ENCODE data around the gene MMP24OS. TPM values are rescaled to one million over a fixed set of nuclear protein-coding genes. Genes with fewer than 3 reads are reported as not detected.

Gene MMP24OS
- total and polyA plus RNA-seq, 2 donors (not counting 3 experiments of a cell fraction or from before 2014, with no cell fraction given) = 35.1 to 55.6 TPM

DNA sequence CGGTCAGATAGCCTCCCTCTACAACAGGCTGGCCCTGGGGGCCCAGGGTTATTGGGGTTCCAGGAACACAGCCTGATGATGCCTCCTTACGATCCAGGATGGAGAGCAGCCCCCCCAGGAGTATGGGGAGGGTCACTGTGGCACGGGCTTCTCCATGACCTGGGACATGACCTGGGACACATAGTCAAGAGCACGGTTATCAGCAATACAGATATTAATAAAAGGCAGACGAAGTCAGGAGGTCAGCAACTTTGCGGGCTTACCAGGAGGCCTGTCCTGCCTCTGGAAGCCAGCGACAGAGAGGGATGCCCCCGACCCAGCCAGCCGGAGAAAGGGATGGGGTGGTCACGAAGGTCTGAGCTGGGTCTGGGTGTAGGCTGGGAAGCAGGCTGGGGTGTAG lies 795 bp downstream of the MMP24OS start:
- peak overlapping the region; percentile 11 to 80 (median 79) for H3K4me3 ChIP-seq (replicated peaks in 1 of 3; ENCODE audit: insufficient read depth in 1 of 3, low read depth in 1 of 3, low read length in 3 of 3)
- no peak overlapping the region for H2AFZ ChIP-seq (ENCODE audit: low read depth, low read length)
- peaks cover 16 to 25% of the 10 kb centered on the region in 2 experiments for H3K36me3 ChIP-seq (ENCODE audit: control insufficient read depth in 2 of 2, extremely low read depth in 1 of 2, insufficient read depth in 2 of 2, low read length in 2 of 2)
- peak overlapping the region; percentile 88 for H3K9ac ChIP-seq (replicated peaks; ENCODE audit: extremely low read depth, insufficient read depth, low read length)
- FAIRE-seq (peak; percentile 21), DNase-seq (ENCODE audit: low read depth, low spot score) (no peak)
- H3K27me3 ChIP-seq (ENCODE audit: control insufficient read depth in 2 of 2, insufficient read depth in 2 of 2, low read length in 2 of 2) = no peaks in the 10 kb centered on the region
- CTCF ChIA-PET = interaction anchor here (1.1 to 2.7 kb wide), 9 partner anchors 26 to 181 kb away, joined by 3 to 15 read pairs (median 5); no protein-coding TSS in a partner anchor
- H3K9me3 ChIP-seq (replicated peaks; ENCODE audit: control insufficient read depth, insufficient read depth, low read length) = no peaks in the 10 kb centered on the region
- peaks cover 23% of the 10 kb centered on the region for H3K79me2 ChIP-seq (ENCODE audit: control insufficient read depth, insufficient read depth, low read length)
- no peaks in the 10 kb centered on the region for H4K20me1 ChIP-seq (replicated peaks; ENCODE audit: control insufficient read depth, extremely low read depth, insufficient read depth, low read length)
- peaks cover 7% of the 10 kb centered on the region for H3K4me1 ChIP-seq (ENCODE audit: control insufficient read depth, extremely low read depth, insufficient read depth, low read length)
- POLR2A ChIA-PET = interaction anchor here (1.3 kb wide), 1 partner anchor 28 kb away, joined by 3 read pairs; no protein-coding TSS in a partner anchor
- BruUV-seq (replicated peaks) = TSS peak; percentile 45
- H3K9me1 ChIP-seq (replicated peaks; ENCODE audit: control insufficient read depth, extremely low read depth, insufficient read depth, low read length) = no peaks in the 10 kb centered on the region
- dilution Hi-C loops (cut with MboI; ENCODE audit: extremely low pct_ligation_motif_present, low sequenced_read_pairs) (no loop called here), intact Hi-C loops (cut with micrococcal nuclease) (no loop called here)
- H3K27ac ChIP-seq (ENCODE audit: insufficient read depth, low read depth, low read length) = peak overlapping the region; percentile 89
- TF ChIP-seq, protein P1, sequence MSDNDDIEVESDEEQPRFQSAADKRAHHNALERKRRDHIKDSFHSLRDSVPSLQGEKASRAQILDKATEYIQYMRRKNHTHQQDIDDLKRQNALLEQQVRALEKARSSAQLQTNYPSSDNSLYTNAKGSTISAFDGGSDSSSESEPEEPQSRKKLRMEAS (IDR thresholded peaks at IDR 0.05; ENCODE audit: insufficient read depth, insufficient read length) = no peak
- TF ChIP-seq FOS (IDR thresholded peaks at IDR 0.05; ENCODE audit: borderline replicate concordance, insufficient read depth, low read length) = no peak
- no peak for TF ChIP-seq POLR2A (IDR thresholded peaks at IDR 0.05; ENCODE audit: low read depth, low read length)
- no peak for TF ChIP-seq JUN (IDR thresholded peaks at IDR 0.05; ENCODE audit: borderline replicate concordance, insufficient read depth, insufficient read length, low read depth)
- no peak for TF ChIP-seq EZH2 (IDR thresholded peaks at IDR 0.05; ENCODE audit: borderline replicate concordance, low read depth, low read length, severe bottlenecking)
- peak overlapping the region; percentile 61 for H3K4me2 ChIP-seq (ENCODE audit: insufficient read depth, low read length)

DNA sequence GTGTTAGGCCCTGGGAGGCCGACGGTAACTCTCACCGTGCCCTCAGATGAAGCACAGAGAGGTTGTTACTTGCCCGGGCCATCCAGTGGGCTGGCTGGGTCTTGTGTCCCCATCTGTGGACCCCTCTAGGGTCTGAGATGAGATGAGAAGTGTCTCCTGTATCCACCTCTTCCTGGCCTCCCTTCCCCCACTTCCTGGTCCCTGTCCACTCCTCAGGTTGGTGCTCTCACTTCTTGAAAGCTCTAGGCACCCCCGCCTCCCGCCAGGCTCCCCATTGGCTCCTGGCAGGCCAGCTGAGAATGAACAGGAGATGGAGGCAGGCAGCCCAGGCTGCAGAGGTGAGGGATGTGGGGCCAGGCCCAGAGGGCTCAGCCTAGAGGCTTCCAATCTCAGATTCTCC lies 1.5 kb downstream of the MMP24OS start:
- H3K27ac ChIP-seq (ENCODE audit: insufficient read depth, low read depth, low read length) = peak overlapping the region; percentile 89
- peak overlapping the region; percentile 61 for H3K4me2 ChIP-seq (ENCODE audit: insufficient read depth, low read length)
- no peak overlapping the region for H3K4me3 ChIP-seq (replicated peaks in 1 of 3; ENCODE audit: insufficient read depth in 1 of 3, low read depth in 1 of 3, low read length in 3 of 3)
- H3K4me1 ChIP-seq (ENCODE audit: control insufficient read depth, extremely low read depth, insufficient read depth, low read length) = peaks cover 7% of the 10 kb centered on the region
- no peaks in the 10 kb centered on the region for H4K20me1 ChIP-seq (replicated peaks; ENCODE audit: control insufficient read depth, extremely low read depth, insufficient read depth, low read length)
- H3K36me3 ChIP-seq (ENCODE audit: control insufficient read depth in 2 of 2, extremely low read depth in 1 of 2, insufficient read depth in 2 of 2, low read length in 2 of 2) = peaks cover 16 to 25% of the 10 kb centered on the region in 2 experiments
- ChIA-PET POLR2A (no interaction called here), CTCF (interaction anchor here (0.5 to 2.7 kb wide), 4 partner anchors 90 to 180 kb away, joined by 3 to 15 read pairs (median 8); partner anchors contain the start of gene EDEM2)
- H3K27me3 ChIP-seq (ENCODE audit: control insufficient read depth in 2 of 2, insufficient read depth in 2 of 2, low read length in 2 of 2) = no peaks in the 10 kb centered on the region
- no peak overlapping the region for H2AFZ ChIP-seq (ENCODE audit: low read depth, low read length)
- dilution Hi-C loops (cut with MboI; ENCODE audit: extremely low pct_ligation_motif_present, low sequenced_read_pairs) = no loop called here
- TF ChIP-seq EZH2 (IDR thresholded peaks at IDR 0.05; ENCODE audit: borderline replicate concordance, low read depth, low read length, severe bottlenecking) = no peak
- TF ChIP-seq, protein P2, sequence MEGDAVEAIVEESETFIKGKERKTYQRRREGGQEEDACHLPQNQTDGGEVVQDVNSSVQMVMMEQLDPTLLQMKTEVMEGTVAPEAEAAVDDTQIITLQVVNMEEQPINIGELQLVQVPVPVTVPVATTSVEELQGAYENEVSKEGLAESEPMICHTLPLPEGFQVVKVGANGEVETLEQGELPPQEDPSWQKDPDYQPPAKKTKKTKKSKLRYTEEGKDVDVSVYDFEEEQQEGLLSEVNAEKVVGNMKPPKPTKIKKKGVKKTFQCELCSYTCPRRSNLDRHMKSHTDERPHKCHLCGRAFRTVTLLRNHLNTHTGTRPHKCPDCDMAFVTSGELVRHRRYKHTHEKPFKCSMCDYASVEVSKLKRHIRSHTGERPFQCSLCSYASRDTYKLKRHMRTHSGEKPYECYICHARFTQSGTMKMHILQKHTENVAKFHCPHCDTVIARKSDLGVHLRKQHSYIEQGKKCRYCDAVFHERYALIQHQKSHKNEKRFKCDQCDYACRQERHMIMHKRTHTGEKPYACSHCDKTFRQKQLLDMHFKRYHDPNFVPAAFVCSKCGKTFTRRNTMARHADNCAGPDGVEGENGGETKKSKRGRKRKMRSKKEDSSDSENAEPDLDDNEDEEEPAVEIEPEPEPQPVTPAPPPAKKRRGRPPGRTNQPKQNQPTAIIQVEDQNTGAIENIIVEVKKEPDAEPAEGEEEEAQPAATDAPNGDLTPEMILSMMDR (IDR thresholded peaks at IDR 0.05; ENCODE audit: extremely low read depth in 1 of 2, insufficient read depth in 1 of 2, low read depth in 1 of 2, low read length in 2 of 2) = no peak
- no peak for TF ChIP-seq FOS (IDR thresholded peaks at IDR 0.05; ENCODE audit: borderline replicate concordance, insufficient read depth, low read length)
- TF ChIP-seq, protein P1 (IDR thresholded peaks at IDR 0.05; ENCODE audit: insufficient read depth, insufficient read length) = no peak
- no peak for TF ChIP-seq GATA2 (IDR thresholded peaks at IDR 0.05; ENCODE audit: insufficient read depth, insufficient read length, low read depth, low read length)
- no peak for TF ChIP-seq POLR2AphosphoS5 (IDR thresholded peaks at IDR 0.05; ENCODE audit: insufficient read depth, low read depth, low read length)
- BruUV-seq (replicated peaks) = no TSS peak
- H3K9ac ChIP-seq (replicated peaks; ENCODE audit: extremely low read depth, insufficient read depth, low read length) = no peak overlapping the region
- H3K9me3 ChIP-seq (replicated peaks; ENCODE audit: control insufficient read depth, insufficient read depth, low read length) = no peaks in the 10 kb centered on the region
- intact Hi-C loops (cut with micrococcal nuclease) = no loop called here
- H3K9me1 ChIP-seq (replicated peaks; ENCODE audit: control insufficient read depth, extremely low read depth, insufficient read depth, low read length) = no peaks in the 10 kb centered on the region
- peaks cover 17% of the 10 kb centered on the region for H3K79me2 ChIP-seq (ENCODE audit: control insufficient read depth, insufficient read depth, low read length)
- DNase-seq (ENCODE audit: low read depth, low spot score) (no peak), FAIRE-seq (no peak)
